Measurements from ENCODE around the gene TTN. TPM values are rescaled to one million over a fixed set of nuclear protein-coding genes. Genes with fewer than 3 reads are reported as not detected.

Gene TTN
- total and polyA plus RNA-seq, 2 of the 8 experiments (the other 6 are each of a cell fraction or from before 2014, with no cell fraction given) = 0.30 to 9.7 TPM

DNA sequence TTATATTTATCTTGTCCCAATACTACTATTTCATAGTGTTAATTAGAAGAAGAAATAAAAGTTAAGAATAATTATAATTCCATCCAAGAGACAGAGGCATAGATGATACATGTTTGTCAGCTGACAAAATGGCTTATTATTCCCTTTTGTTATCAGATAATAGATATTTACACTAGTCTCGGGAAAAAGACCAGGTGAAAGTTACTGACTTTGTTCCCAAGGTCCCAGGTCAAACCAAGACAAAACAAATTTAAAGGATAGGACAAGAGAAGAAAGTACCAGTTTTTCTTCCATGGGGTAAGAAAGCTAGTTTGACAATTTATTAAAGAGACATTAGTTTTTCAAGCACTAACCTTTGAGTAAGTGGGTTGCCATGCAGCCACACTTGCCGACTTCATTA lies 73.2 kb downstream of the TTN start:
- H3K4me3 ChIP-seq (ENCODE audit: extremely low read depth in 1 of 4, insufficient read depth in 2 of 4, low read depth in 3 of 4, low read length in 4 of 4) = no peak overlapping the region
- H2BK5ac ChIP-seq (ENCODE audit: low read depth, low read length) = no peak overlapping the region
- no peak overlapping the region for H4K5ac ChIP-seq (ENCODE audit: insufficient read length, low read depth, low read length)
- TF ChIP-seq GABPA (IDR thresholded peaks at IDR 0.05; ENCODE audit: borderline replicate concordance, insufficient read depth, low read length) (no peak), SAP30 (IDR thresholded peaks at IDR 0.05; ENCODE audit: insufficient read depth, insufficient replicate concordance, low read length) (no peak)
- no peaks in the 10 kb centered on the region for H3K23me2 ChIP-seq (ENCODE audit: low read depth, low read length)
- H2BK15ac ChIP-seq (ENCODE audit: low read length) = no peak overlapping the region
- H4K91ac ChIP-seq (replicated peaks; ENCODE audit: insufficient read length, low read length) = no peak overlapping the region
- DNase-seq (ENCODE audit: low read depth in 1 of 2, low spot score in 2 of 2) (no peak), FAIRE-seq (no peak)
- ChIA-PET POLR2A (ENCODE audit: partially characterized antibody) (no interaction called here), CTCF (ENCODE audit: partially characterized antibody) (interaction anchor here (0.8 to 1.3 kb wide), 2 partner anchors 34 to 41 kb away, joined by 3 to 5 read pairs; no protein-coding TSS in a partner anchor)
- no peak overlapping the region for H4K8ac ChIP-seq (ENCODE audit: extremely low read depth, insufficient read depth, low read length)
- no peak overlapping the region for H3K18ac ChIP-seq (ENCODE audit: extremely low read depth, low read length)
- H3K56ac ChIP-seq (replicated peaks; ENCODE audit: insufficient read length, low read depth, low read length) = no peak overlapping the region
- H3K36me3 ChIP-seq (ENCODE audit: control insufficient read depth in 2 of 4, insufficient read depth in 4 of 4, low read length in 3 of 4) = no peaks in the 10 kb centered on the region
- no peaks in the 10 kb centered on the region for H3K4me1 ChIP-seq (replicated peaks in 1 of 4; ENCODE audit: control insufficient read depth in 3 of 4, insufficient read depth in 4 of 4, low read length in 3 of 4)
- no peaks in the 10 kb centered on the region for H3K27me3 ChIP-seq (replicated peaks in 1 of 4; ENCODE audit: control insufficient read depth in 3 of 4, extremely low read depth in 1 of 4, insufficient read depth in 3 of 4, low read length in 3 of 4)
- no peaks in the 10 kb centered on the region for H3K9me3 ChIP-seq (ENCODE audit: insufficient read depth in 2 of 2, low read depth in 1 of 2, low read length in 1 of 2)
- WGBS, 2 experiments (ENCODE audit: extremely low coverage in 1 of 2, insufficient coverage in 1 of 2, insufficient read length in 1 of 2, insufficient replicate concordance in 2 of 2, low coverage in 1 of 2, low lambda C conversion rate in 2 of 2, missing lambda C conversion rate in 1 of 2) = 86% methylated on average over 2 of the region's 2 CpGs; no CpG with 5 or more reads in 1 of the 2 experiments
- no peak overlapping the region for H2BK12ac ChIP-seq (ENCODE audit: low read depth, low read length)
- H4K20me1 ChIP-seq (replicated peaks in 1 of 2; ENCODE audit: control insufficient read depth in 1 of 2, insufficient read depth in 2 of 2, low read length in 2 of 2) = peaks cover 0 to 2% of the 10 kb centered on the region in 2 experiments
- H3K27ac ChIP-seq (ENCODE audit: low read depth, low read length) = no peak overlapping the region
- no peaks in the 10 kb centered on the region for H3K79me2 ChIP-seq (ENCODE audit: control insufficient read depth in 1 of 2, insufficient read depth in 2 of 2, low read length in 2 of 2)
- H2BK120ac ChIP-seq (replicated peaks; ENCODE audit: low read depth, low read length) = no peak overlapping the region
- no peak overlapping the region for H2BK20ac ChIP-seq (ENCODE audit: low read length)
- H3K4me2 ChIP-seq (ENCODE audit: insufficient read depth in 1 of 2, low read depth in 2 of 2, low read length in 2 of 2) = no peak overlapping the region
- no peak overlapping the region for H3K14ac ChIP-seq (ENCODE audit: insufficient read length)
- no peak overlapping the region for H3K23ac ChIP-seq (ENCODE audit: insufficient read length)
- H3K9ac ChIP-seq (replicated peaks in 1 of 4; ENCODE audit: extremely low read depth in 1 of 4, low read depth in 3 of 4, low read length in 3 of 4) = no peak overlapping the region
- no peak overlapping the region for H3K4ac ChIP-seq (replicated peaks; ENCODE audit: insufficient read length, low read depth, low read length)
- no peak overlapping the region for H2AK5ac ChIP-seq (ENCODE audit: low read depth, low read length)
- H3K79me1 ChIP-seq (ENCODE audit: low read depth, low read length) = no peaks in the 10 kb centered on the region
- no peak overlapping the region for H2AFZ ChIP-seq (ENCODE audit: low read length)

All from H1 (cell line).